Stimulated activated CD4-positive, alpha-beta T cell treated with anti-CD3 and anti-CD28 coated beads, TNF-alpha, amount 100 ng/mL, for 4 hours (primary cell): Measurements from ENCODE around the gene PITPNM1.
"Not testable (repeated sequence)": the region's sequence is repeated elsewhere in the genome, so short reads cannot be mapped to it uniquely, and the experiment has no call there.

Experiments
- DNase-seq, 3 experiments: peaks; one replicate each; pipeline ENCODE4 v3.0.0-alpha.2; 2020; ENCODE audit warnings: low read depth in 3 of 3

Gene PITPNM1

DNA sequence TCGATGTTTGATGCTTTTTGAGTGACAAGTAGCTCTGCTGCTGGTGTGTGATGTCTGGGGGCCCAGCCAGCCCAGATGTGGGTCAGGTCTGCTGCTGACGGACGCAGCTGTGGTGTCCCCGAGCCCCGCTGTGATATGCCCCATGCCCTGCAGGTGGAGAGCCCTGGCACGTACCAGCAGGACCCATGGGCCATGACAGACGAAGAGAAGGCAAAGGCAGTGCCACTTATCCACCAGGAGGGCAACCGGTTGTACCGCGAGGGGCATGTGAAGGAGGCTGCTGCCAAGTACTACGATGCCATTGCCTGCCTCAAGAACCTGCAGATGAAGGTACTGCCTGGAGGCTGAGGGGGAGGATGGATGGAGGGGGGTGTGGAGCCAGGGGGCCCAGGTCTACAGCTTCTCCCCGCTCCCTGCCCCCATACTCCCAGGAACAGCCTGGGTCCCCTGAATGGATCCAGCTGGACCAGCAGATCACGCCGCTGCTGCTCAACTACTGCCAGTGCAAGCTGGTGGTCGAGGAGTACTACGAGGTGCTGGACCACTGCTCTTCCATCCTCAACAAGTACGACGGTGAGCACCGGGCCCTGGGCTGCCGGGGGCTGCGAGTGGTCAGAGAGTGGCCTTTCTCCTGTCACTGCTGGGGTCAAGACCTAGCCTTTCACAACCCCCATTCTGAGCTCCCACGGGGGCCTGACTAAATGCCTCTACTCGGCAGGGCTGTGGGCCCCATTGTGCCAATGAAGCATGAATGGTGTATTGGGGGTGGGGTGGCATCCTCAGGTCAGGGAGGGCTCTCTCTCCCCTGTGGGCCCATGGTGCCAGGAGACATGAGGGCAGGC, 15.1 kb downstream of the PITPNM1 start:
- no peak for DNase-seq

DNA sequence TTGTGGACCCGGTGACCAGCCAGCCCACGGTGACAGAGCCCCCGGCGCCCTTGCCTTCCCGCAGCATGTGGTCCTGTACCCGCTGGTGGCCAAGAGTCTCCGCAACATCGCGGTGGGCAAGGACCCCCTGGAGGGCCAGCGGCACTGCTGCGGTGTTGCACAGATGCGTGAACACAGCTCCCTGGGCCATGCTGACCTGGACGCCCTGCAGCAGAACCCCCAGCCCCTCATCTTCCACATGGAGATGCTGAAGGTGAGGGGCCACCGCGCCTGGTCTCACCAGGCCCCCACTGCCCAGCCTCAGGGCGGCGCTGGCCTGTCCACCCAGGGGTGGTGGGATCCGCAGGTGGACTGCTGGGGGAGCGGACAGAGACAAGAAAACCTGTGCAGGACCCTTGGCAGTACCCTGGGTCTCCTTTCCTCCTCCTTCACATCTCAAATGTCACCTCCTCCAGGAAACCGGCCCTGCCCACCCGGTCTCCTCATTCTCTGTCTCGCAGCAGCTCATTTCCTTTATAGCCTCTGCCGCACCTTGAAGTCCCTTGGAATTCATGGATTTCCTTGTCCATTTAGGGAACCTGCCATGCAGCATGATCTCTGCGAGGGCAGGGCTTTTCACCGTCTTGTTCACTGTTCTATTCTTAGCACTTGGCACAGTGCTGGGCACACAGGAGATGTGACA, 15.8 kb downstream of the PITPNM1 start:
- DNase-seq: no peak

DNA sequence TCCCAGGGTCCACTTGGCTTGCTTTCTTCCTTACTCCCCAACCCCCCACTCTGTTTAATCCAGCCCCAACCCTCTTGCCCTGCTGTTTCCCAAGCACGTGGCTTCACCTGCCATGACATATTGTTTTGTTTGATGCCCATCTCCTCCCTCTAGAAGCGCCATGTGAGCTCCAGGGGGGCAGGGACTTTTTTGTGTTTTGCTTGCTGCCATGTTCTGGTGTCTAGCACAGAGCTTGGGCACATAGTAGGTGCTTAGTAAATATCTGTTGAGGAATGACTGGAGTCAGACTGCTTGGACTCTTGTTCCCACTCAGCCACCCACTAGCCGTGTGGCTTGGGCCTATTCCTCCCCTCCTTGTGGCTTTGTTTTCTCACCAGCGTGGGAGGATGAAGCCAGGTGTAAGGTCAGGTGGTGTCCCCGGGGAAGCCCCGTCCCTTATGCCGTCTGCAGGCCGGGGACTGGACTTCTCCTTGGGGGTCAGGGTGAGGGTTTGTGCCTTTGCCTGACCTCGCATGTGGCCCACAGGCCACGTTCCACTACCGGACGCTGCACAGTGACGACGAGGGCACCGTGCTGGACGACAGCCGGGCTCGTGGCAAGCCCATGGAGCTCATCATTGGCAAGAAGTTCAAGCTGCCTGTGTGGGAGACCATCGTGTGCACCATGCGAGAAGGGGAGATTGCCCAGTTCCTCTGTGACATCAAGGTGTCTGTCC, 18.5 kb downstream of the PITPNM1 start:
- no peak for DNase-seq

DNA sequence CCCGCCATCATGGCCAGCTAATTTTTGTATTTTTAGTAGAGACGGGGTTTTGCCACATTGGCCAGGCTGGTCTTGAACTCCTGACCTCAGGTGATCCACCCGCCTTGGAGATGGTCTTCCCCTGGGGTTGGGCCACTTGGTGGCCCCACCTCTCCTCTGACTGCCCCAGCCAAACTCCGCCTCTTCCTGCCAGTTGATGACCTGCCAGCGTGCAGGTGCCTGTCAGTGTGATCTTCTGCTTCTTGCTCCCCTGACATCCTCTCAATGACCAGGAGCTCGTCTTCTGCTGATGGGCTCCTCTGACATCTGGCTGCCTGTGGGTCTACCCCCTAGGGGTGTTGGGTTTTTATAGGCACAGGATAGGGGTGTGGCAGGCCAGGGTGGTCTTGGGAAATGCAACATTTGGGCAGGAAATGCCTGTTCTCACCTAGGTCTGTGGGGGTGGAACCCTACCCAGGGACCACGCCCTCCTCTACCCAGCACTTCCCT, 19.2 kb downstream of the PITPNM1 start:
- not testable (repeated sequence) for DNase-seq

DNA sequence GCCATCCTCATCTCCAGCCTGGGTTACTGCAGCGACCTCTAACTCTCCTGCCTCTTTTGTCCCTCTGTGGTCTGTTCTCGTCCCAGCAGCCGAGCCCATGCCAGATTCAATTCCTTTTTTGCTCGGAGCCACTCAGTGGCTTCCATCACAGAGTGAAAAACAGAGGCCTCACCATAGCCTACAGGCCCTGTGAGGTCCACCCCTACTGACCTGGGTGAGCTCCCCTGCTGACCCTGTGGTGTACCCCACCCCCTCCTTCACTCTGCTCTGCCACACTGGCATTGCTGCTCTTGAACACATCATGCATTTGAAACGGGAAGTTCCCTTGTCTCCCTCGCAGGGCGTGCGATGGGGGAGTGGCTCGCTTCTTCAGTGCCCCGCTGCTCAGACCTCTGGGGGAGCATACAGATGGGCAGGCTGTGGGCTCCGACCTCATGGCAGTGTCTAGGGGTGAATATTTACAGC, 20.3 kb downstream of the PITPNM1 start:
- DNase-seq: no peak

DNA sequence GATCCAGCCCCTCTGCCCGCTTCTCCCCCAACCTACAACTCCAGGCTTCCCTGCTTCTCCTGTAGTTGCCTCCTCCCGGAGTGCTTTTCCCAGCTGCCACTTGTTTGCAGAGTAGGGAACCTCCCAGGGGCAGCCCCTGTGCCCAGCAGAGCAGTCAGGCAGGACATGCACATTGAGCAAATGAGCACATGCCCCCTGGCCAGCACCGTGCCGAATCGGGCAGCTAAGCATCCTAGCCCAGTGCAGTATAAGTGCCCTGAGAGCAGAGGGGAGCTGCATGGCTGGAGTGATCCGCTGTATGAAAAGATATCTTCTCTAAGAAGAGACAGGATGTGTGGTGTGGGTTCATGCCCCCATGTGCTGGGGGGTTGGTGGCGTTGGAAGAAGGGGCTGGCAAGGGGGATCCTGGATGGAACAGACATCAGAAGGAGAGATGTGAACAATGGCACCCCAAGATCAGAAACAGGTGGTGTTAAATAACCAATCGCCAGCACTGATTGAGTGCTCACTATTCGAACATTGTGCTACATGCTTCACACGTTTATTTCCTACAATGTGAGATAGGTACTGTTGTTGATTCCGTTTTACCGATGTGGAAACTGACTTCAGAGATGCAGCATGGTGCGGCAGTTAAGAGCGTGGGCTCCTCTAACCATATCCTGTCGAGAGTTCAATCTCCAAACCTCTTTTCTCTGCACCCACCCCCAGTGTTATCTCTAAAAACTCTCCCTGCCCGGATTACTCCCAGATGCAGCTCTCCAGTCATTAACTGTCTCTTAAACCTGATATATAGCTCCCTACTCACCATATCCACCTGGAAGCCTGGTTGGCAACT, 21.1 kb downstream of the PITPNM1 start:
- no peak for DNase-seq

DNA sequence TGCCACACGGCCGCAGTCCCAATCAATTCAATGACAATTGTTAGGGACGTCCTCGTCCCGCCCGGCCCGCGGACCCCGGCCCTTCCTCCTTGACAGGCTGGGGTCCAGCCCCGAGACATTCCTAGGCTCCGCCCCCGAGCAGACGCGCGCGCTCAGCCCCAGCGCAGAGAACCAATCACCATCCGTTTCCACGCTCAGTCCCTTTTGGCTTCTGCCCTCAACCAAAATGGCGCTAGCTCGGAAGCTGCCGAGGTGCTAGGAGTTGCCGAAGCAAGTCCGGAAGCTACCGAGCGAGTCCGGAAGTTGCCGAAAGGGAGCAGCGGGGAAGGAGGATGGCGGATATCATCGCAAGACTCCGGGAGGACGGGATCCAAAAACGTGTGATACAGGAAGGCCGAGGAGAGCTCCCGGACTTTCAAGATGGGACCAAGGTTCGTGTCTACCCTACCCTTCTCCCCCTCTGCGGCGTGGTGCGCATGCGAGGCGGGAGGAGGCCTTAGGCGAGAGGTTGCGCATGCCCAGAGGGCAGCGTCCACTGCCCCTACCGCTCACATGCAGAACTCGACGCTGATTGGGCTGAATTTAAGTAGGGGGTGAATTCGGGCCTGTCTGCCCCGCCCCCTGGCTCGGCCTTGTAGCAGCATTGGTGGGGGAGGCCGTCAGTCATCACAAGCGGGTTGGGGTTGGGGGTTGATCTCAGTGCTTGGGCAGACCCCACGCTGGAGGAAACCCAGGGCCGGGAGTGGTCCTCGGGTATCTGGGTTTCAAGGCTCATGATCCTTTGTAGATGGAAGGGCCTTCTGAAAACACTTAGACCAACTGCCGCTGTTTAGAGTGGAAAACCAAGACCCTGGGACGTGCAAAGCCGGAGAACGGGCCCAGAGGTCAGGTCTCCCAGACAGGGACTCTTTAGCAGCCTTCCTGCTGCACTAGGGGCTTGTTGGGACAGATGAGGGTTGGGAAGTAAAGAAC, 22.1 kb downstream of the PITPNM1 start, which contains the start of gene AIP:
Gene AIP (plus strand): TSS at position 200 of the 972 bp plus-strand sequence. CDS start 133 bp downstream, at position 333.
- peak; percentile 91 to 95 (median 94) for DNase-seq

DNA sequence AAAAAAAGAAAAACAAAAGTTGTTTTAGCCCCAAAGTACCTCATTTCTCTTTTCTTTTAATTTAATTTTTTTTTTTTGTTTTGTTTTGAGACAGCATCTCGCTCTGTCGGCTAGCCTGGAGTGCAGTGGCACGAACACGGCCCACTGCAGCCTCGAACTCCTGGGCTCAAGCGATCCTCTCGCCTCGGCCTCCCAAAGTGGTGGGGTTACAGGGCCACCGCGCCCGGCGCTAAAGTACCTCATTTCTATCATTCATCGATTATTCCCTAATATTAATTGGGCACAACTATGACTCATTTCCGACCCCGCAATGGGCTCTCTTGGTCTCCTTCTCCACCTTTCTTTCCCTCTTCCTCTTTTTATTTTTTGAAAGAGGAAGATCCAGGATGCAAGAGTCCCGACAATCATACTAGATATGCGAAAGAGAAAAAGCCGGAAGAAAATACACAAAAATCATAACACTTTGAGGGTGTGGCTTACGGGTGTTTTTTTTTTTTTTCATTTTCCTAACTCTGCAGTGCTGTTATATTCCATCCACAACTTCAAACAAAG, 22.8 kb downstream of the PITPNM1 start:
- no peak for DNase-seq

DNA sequence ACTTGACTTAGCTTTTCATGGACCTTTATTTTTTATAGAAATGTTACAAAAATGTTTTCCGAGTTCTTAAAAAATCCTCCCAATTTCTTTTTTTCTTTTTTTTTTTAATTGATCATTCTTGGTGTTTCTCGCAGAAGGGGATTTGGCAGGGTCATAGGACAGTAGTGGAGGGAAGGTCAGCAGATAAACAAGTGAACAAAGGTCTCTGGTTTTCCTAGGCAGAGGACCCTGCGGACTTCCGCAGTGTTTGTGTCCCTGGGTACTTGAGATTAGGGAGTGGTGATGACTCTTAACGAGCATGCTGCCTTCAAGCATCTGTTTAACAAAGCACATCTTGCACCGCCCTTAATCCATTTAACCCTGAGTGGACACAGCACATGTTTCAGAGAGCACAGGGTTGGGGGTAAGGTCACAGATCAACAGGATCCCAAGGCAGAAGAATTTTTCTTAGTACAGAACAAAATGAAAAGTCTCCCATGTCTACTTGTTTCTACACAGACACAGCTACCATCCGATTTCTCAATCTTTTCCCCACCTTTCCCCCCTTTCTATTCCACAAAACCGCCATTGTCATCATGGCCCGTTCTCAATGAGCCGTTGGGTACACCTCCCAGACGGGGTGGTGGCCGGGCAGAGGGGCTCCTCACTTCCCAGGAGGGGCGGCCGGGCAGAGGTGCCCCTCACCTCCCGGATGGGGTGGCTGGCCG, 27.7 kb downstream of the PITPNM1 start:
- not testable (repeated sequence) for DNase-seq

DNA sequence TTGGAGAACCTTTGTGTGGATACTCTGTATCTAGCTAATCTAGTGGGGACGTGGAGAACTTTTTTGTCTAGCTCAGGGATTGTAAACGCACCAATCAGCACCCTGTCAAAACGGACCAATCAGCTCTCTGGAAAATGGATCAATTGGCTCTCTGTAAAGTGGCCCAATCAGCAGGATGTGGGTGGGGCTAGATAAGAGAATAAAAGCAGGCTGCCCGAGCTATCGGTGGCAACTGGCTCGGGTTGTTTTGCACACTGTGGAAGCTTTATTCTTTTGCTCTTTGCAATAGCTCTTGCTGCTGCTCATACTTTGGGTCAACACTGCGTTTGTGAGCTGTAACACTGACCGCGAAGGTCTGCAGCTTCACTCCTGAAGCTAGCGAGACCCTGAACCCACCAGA, 28.5 kb downstream of the PITPNM1 start:
- not testable (repeated sequence) for DNase-seq

DNA sequence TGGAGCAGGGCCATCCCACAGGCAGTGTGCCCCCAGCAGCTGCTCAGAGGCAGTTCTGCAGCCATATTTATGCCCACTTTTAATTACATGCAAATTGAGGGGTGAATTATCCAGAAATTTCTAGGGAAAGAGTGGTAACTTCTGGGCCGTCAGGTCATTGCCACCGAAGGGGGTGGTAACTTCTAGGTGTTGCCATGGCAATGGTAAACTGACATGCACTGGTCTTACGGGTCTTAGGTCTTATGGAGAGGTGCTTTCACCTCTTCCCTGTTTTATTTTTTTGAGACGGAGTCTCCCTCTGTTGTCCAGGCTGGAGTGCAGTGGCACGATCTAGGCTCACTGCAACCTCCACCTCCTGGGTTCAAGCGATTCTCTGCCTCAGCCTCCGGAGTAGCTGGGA, 32.3 kb downstream of the PITPNM1 start:
- no peak for DNase-seq

DNA sequence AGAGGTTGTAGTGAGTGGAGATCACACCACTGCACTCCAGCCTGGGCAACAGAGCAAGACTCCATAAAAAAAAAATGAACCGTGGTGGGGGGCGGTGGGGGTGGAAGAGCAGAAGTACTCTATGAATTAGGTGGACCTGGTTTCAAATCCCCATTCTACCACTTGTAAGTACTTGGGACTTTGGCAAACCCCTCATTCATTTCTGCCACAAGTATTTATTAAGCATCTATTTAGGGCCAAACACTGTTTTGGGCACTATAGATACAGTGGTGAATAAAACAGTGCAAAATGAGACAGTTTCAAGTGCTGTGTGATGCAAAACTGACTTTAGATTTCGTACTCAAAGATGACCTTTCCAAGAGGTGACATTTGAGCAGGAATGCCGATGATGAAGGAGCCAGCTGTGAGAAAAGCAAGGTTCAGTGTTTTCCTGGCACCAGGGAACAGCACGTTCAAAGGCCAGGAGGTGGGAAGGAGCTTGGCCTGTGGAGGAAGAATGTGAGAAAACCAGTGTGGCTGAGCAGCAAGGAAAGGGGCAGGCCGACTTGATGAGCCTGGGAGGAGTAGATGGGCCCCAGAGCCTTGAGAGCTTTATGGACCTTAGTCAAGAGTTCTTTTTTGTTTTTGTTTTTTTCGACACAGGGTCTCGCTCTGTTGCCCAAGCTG, 34.7 kb downstream of the PITPNM1 start:
- DNase-seq: no peak

DNA sequence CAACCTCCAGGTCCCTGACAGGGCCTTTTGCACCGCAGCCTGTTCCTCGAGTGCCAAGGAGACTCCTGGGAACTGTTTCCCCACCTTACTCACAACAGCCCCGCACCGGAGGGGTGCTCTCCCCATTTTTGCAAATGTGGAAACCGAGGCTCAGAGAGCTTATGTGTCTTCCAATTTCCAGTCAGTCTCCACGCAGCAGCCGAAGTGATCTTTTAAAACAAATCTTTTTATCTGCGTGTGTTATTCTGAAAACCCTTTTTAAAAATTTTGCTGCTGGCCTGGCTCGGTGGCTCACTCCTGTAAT, 35.7 kb downstream of the PITPNM1 start:
- DNase-seq: no peak

DNA sequence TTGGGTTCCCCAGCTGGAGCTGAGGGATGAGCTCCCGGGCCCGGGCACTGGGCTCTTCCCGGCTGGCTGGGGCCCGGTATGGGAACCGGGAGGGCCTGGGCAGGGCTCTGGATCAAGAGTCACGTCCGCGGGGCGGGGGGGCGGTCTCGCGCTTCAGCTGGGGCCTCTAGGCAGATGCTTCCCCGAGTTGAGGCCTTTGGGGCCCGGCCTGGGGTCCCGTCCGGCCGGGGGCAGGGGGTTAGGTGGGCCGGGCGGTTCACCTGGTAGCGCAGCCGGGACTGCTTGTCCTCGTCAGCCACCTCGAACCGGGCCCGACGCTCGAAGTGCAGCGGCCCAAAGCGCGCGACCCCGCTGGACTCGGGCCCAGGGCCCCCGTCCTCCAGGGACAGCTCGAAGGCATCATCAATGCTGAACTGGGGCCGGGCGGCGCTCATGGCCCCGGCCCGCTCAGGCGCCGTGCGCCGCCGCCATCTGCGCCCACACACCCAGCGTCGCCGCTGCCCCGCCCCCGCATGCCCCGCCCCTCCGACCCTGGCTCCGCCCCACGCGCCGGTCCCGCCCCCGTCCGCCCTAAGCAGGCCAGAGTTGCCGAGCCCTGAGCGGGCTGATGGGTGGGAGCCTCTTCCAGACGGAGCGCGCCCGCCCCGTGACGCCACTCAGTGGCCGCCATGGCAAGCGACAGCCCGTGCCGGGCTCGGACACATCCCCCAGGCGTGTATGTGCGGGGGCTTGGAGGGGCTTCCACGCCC, 36.2 kb downstream of the PITPNM1 start, which contains the start of gene TMEM134:
Gene TMEM134 (minus strand): TSS at position 493 of the 749 bp plus-strand sequence. CDS start 59 bp downstream, at position 434.
- peak; percentile 84 to 91 (median 90) for DNase-seq

DNA sequence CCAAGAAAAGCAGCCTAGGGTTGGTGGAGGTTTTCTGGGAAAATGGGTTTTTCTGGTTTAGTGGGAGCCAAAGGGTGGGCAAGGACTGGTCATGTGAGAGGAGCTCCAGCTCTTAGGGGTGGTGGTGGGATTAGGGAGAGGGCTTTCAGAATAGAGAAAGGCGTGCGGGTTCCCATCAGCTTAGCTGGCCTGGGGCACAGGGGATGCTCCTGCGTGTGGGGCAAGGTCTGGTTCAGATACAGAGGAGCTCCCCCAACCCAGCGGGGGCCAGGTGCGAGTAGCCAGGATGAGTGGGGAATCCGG, 36.8 kb downstream of the PITPNM1 start:
- DNase-seq: no peak

DNA sequence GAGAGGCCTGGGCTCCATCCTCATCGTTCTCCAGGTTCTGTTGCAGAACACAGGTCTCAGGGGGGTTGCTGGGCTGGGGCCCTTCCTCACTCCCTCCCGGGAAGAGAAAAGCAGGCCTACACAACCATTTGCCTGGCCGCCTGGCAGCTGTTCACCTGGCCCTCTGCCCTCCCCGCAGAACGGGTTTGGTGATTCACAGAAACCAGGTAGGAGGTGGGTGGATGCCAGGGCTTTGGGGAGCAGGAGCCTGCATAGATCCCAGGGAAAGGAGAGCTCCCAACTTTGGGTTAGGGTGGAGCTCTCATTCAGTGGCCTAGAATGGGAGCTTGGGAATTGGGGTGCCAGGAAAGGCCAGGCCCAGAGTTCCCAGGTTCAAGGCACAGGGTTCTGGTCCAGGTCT, 37.1 kb downstream of the PITPNM1 start:
- no peak for DNase-seq

DNA sequence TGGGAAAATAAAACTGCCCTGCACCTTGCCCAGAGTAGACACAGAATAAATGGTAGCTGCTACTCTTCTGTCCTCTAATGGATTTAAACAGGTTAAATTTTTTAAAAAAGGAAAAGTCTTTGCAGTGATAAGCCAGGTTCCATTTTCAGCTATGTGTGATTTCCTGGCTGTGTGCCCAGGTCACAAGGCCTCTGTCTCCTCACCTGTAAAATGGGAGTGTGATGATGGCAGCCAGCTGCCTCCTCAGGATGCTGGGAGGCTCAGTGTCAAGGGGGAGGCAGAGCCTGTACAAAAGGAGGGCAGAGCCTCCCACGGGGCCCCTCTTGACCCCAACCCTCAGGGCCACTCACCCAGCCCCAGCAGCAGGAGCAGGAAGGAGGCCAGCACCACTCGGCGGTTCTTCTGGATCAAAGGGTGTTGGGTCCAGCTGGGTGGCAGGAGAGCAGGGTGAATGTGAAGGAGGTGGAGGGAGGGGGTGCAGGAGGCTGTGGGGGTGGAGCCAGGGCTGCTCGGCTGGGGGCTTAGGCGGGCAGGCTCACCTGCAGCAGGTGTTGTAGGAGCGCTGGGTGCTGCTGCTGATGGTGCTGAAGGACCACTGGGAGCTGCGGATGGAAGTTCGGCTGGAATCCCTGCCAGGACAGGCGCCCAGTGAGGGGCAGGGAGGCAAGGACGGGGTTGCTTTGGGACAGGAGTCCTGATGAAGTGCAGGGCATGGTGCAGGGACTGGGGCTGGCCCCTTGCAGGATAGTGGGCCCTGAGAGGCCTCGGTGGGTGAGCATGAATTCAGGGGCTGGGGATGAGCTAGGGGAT, 38.0 kb downstream of the PITPNM1 start:
- DNase-seq: no peak
